GM12801 (cell line): ENCODE data around the gene SOX12.

Source experiments
- CTCF ChIP-seq: IDR thresholded peaks from one replicate; pipeline ENCODE4 v1.5.1; 2011; ENCODE audit warnings: control low read depth; ENCODE audit not compliant: insufficient read length; ENCODE audit errors: extremely low read depth

Gene SOX12

GRCh38 chr20:325045-325888 is at the start of gene SOX12:
TSS of gene SOX12 (plus strand) at chr20:325552. CDS start at chr20:325925, 373 bp downstream.
- no peak for TF ChIP-seq CTCF

GRCh38 chr20:275791-276190 is 49.6 kb upstream of the SOX12 start:
- no peak for TF ChIP-seq CTCF

GRCh38 chr20:276620-277495 is 48.5 kb upstream of the SOX12 start:
- TF ChIP-seq CTCF: no peak

GRCh38 chr20:277496-277781 is 47.9 kb upstream of the SOX12 start:
- no peak for TF ChIP-seq CTCF

- no peak for TF ChIP-seq CTCF
These were observed 47.2 kb upstream of the SOX12 start for GRCh38 chr20:278181-278580.

GRCh38 chr20:278607-279571 is 46.5 kb upstream of the SOX12 start:
- no peak for TF ChIP-seq CTCF
